Esophagus squamous epithelium (tissue), 4 donors: ENCODE measurements around the gene FIGN.

ENCODE experiments used
- POLR2A ChIP-seq, 4 donors: fragments of 450-650 bp; IDR thresholded peaks; one replicate each; pipeline ENCODE4 v1.6.1; 2017; ENCODE audit warnings: antibody characterized with exemption in 4 of 4, mild to moderate bottlenecking in 4 of 4, moderate library complexity in 3 of 4
- TF ChIP-seq, protein P1 (sequence below), 6 experiments: fragments of 450-650 bp in 4 of 6; fragments of 200-600 bp in 2 of 6; sonication (generic) in 2 of 6; IDR thresholded peaks; one replicate each; pipeline ENCODE4 v1.5.1; 2016 to 2019; ENCODE audit warnings: antibody characterized with exemption in 6 of 6, mild to moderate bottlenecking in 4 of 6, moderate library complexity in 4 of 6

DNA sequence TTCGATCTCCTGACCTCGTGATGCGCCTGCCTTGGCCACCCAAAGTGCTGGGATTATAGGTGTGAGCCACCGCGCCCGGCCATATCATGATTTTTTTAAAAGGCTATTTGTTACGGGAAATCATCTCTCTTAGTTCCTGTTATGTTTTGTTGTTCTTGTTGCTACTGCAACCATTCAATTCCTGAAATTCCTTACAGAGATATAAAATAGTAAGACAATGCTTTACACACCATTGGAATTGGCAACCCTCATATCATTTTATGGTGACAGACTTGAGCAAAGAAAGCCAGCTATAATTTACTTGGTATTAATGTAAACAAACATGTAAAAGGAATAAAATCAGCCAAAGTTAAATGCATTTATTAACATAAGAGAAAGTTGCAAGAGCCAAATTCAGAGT lies 163.0 kb downstream of the FIGN start:
- TF ChIP-seq, protein P1, sequence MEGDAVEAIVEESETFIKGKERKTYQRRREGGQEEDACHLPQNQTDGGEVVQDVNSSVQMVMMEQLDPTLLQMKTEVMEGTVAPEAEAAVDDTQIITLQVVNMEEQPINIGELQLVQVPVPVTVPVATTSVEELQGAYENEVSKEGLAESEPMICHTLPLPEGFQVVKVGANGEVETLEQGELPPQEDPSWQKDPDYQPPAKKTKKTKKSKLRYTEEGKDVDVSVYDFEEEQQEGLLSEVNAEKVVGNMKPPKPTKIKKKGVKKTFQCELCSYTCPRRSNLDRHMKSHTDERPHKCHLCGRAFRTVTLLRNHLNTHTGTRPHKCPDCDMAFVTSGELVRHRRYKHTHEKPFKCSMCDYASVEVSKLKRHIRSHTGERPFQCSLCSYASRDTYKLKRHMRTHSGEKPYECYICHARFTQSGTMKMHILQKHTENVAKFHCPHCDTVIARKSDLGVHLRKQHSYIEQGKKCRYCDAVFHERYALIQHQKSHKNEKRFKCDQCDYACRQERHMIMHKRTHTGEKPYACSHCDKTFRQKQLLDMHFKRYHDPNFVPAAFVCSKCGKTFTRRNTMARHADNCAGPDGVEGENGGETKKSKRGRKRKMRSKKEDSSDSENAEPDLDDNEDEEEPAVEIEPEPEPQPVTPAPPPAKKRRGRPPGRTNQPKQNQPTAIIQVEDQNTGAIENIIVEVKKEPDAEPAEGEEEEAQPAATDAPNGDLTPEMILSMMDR (IDR thresholded peaks at IDR 0.05) = no peak
- TF ChIP-seq POLR2A (IDR thresholded peaks at IDR 0.05) = no peak
